Ishikawa (cell line): ENCODE data around the gene RAET1L.

Source experiments
- CEBPB ChIP-seq: IDR thresholded peaks from 2 replicates; pipeline ENCODE4 v1.6.1; 2012
- CREB1 ChIP-seq: IDR thresholded peaks from 2 replicates; pipeline ENCODE4 v1.6.1; 2012; ENCODE audit warnings: low read depth
- EGR1 ChIP-seq: IDR thresholded peaks from 2 replicates; pipeline ENCODE4 v1.6.1; 2012
- EP300 ChIP-seq: IDR thresholded peaks from 2 replicates; pipeline ENCODE4 v1.6.1; 2012; ENCODE audit warnings: borderline replicate concordance
- FOXM1 ChIP-seq: IDR thresholded peaks from 2 replicates; pipeline ENCODE4 v1.6.1; 2012; ENCODE audit warnings: low read depth, borderline replicate concordance
- MAX ChIP-seq: IDR thresholded peaks from 2 replicates; pipeline ENCODE4 v1.6.1; 2012
- NFIC ChIP-seq: IDR thresholded peaks from 2 replicates; pipeline ENCODE4 v1.6.1; 2012
- RAD21 ChIP-seq: IDR thresholded peaks from 2 replicates; pipeline ENCODE4 v1.6.1; 2012; ENCODE audit warnings: low read depth
- TAF1 ChIP-seq: IDR thresholded peaks from 2 replicates; pipeline ENCODE4 v1.6.1; 2012; ENCODE audit warnings: low read depth, mild to moderate bottlenecking
- TCF12 ChIP-seq: IDR thresholded peaks from 2 replicates; pipeline ENCODE4 v1.6.1; 2012; ENCODE audit warnings: low read depth
- TEAD4 ChIP-seq: IDR thresholded peaks from 2 replicates; pipeline ENCODE4 v1.6.1; 2012
- USF1 ChIP-seq: IDR thresholded peaks from 2 replicates; pipeline ENCODE4 v1.6.1; 2012
- YY1 ChIP-seq: IDR thresholded peaks from 2 replicates; pipeline ENCODE4 v1.6.1; 2012; ENCODE audit warnings: low read depth
- ZBTB7A ChIP-seq: IDR thresholded peaks from 2 replicates; pipeline ENCODE4 v1.6.1; 2012; ENCODE audit warnings: low read depth
- TF ChIP-seq, protein P1 (sequence below): IDR thresholded peaks from 2 replicates; pipeline ENCODE4 v1.6.1; 2012; ENCODE audit warnings: low read depth, mild to moderate bottlenecking

Gene RAET1L

DNA sequence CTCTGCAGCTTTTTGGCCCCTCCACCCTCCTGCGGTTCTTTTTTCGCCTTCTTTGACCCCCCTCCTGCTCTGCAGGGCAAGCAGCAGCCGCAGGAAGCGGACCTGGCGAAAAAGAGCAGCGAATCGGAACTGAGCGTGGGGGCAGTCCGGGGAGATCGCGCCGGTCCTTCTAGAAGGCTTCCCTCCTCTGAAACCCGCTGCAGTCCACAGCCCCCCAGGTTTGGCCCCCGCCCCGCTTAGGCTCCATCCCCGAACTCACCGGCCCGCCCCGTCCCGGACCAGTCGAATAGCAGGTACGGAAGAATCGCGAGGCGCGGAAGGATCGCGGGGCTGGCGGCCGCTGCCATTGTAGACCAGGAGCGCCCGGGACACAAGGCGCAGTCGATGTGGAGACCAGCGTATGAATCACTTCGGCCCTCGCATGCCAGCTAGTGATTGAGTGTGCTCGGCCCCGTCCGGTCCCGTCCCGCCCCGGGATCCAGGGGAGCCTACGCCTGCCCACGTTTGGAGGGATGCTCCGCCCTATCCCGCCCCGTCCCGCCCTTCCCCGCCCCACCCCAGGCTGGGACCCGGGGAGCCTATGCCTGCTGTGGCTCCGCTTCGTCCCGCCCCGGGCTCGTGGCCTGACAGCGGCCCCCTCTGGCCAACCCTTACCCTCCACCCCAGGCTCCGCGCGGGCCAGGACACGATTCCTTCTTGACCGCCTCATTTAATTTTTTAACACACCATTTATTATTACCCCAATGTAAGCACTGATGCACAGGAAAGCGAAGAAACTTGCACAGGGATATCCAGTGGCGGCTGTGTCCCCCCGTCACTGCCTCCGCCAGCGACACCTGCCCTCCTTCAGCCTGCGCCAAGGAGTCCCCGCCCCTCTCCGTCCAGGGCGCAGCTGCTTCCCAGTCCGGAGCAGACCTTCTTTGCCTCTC is 43.7 kb upstream of the RAET1L start, which contains the start of gene ULBP3:
TSS of gene ULBP3 (minus strand) at position 402 of the 929 bp plus-strand sequence. CDS start at position 347, 55 bp downstream.
- TF ChIP-seq EP300 (no peak), ZBTB7A (no peak), NFIC (0 out of 2 replicates have a peak, but pooled peaks have one; percentile 22), TAF1 (peak; percentile 85), TEAD4 (peak; percentile 31; the same call in 1 of the 2 replicates), FOXM1 (no peak), CEBPB (no peak), EGR1 (no peak; the same call in 1 of the 2 replicates), YY1 (peak; percentile 74), RAD21 (peak; percentile 52; the same call in 1 of the 2 replicates), CREB1 (no peak), TCF12 (0 out of 2 replicates have a peak, but pooled peaks have one; percentile 22), MAX (peak; percentile 71), USF1 (no peak)
- TF ChIP-seq, protein P1, sequence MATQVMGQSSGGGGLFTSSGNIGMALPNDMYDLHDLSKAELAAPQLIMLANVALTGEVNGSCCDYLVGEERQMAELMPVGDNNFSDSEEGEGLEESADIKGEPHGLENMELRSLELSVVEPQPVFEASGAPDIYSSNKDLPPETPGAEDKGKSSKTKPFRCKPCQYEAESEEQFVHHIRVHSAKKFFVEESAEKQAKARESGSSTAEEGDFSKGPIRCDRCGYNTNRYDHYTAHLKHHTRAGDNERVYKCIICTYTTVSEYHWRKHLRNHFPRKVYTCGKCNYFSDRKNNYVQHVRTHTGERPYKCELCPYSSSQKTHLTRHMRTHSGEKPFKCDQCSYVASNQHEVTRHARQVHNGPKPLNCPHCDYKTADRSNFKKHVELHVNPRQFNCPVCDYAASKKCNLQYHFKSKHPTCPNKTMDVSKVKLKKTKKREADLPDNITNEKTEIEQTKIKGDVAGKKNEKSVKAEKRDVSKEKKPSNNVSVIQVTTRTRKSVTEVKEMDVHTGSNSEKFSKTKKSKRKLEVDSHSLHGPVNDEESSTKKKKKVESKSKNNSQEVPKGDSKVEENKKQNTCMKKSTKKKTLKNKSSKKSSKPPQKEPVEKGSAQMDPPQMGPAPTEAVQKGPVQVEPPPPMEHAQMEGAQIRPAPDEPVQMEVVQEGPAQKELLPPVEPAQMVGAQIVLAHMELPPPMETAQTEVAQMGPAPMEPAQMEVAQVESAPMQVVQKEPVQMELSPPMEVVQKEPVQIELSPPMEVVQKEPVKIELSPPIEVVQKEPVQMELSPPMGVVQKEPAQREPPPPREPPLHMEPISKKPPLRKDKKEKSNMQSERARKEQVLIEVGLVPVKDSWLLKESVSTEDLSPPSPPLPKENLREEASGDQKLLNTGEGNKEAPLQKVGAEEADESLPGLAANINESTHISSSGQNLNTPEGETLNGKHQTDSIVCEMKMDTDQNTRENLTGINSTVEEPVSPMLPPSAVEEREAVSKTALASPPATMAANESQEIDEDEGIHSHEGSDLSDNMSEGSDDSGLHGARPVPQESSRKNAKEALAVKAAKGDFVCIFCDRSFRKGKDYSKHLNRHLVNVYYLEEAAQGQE = no peak

DNA sequence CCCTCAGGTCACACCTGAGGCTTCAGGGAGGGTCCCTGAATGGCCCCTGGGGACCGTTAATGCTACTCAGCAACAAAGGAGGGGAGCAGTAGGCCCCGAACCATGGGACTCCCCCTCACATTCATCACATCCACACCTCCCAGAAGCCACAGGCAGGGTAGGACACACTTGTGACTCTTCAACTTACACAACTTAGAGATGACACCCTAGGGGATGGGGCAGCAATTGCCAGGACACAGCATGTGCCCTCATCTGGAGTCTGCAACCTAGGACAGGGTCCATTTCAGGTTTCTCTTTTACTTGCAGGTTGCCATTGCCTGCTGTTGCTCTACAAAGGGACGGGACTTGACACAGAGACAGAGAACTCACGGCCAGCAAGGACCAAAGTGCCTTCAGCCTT is 42.8 kb upstream of the RAET1L start:
- no peak for TF ChIP-seq MAX

GRCh38 chr6:150065083-150065482 is 39.8 kb upstream of the RAET1L start:
- TF ChIP-seq FOXM1 (no peak), TAF1 (no peak), MAX (no peak), CREB1 (no peak), EGR1 (no peak)

DNA sequence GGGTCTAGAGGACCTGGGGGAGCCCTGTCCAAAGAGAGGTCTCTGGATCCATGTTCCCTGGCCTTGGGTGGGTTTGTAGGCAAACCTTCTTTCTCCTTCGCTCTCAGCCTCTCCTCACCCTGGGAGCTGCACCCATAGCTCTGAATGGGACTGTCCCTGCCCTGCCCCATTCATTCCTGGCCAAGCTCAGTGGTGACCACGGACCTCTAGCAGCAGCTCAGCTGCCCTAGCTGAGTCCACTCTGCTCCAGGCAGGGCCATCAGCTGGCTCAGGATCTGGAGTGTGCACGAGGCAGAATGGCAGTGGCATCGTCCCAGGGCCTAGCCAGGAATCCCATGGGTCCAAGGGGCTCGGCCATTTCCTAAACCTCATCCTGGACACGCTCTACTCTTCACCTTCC is 38.3 kb upstream of the RAET1L start:
- TF ChIP-seq RAD21 (no peak), EGR1 (no peak), TAF1 (no peak), TCF12 (no peak), CEBPB (no peak), USF1 (no peak), FOXM1 (no peak), CREB1 (no peak), EP300 (no peak), MAX (no peak), NFIC (no peak), ZBTB7A (no peak)

GRCh38 chr6:150058986-150059385 is 33.7 kb upstream of the RAET1L start:
- TF ChIP-seq FOXM1 (no peak), NFIC (no peak), EP300 (no peak)

- no peak for TF ChIP-seq YY1
- no peak for TF ChIP-seq CREB1
- TF ChIP-seq EGR1 = no peak
- TF ChIP-seq NFIC = no peak
- TF ChIP-seq EP300 = no peak
- no peak for TF ChIP-seq TCF12
- TF ChIP-seq CEBPB = no peak
- TF ChIP-seq, protein P1 = no peak
- no peak for TF ChIP-seq TAF1
- no peak for TF ChIP-seq TEAD4
- TF ChIP-seq ZBTB7A = no peak
- no peak for TF ChIP-seq MAX
- no peak for TF ChIP-seq USF1
- TF ChIP-seq RAD21 = no peak
- no peak for TF ChIP-seq FOXM1
Observed at GRCh38 chr6:150058231-150058792, 33.0 kb upstream of the RAET1L start.
